Activated CD4-positive, alpha-beta T cell treated with anti-CD3 and anti-CD28 coated beads for 48 hours (primary cell): ENCODE measurements around the gene MVB12B.
"Not testable (repeated sequence)": the region's sequence is repeated elsewhere in the genome, so short reads cannot be mapped to it uniquely, and the experiment has no call there.

Experiments used
- DNase-seq: peaks from one replicate; pipeline ENCODE4 v3.0.0-alpha.2; 2020

Gene MVB12B

DNA sequence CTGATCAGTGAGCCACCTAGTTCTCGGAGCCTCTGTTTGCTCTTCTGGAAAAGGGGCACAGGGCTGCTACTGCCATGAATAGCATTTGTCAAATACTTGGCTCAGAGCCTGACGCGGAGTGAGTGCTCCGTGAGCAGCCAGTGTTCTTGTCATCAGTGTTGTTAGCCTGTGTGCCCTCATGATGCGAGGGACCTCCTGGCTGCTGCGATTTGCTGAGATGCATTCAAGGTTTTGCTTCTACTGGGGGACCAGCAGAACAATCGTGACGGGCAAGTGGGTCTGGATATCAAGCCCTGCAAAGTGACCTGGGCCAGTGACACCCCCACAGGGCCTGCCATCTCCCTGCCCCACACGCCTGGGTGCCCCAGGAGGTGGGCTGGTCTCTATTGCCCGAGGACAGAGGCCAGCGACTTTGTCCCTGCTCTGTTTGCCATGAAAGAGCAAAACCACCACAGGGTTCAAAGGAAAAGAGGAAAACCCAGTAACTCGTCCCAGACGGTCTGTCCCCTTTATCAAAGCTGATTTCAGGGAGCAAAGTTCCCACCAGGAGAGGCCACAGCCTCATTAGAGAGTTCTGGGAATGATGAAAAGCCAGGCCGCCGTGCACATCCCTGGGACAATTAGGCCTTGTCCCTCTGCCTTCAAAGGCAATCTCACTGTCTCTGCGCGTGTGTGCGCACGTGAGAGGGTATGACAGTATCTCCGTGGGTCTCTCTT lies 200.6 kb downstream of the MVB12B start:
- DNase-seq, result no peak

- DNase-seq, result no peak
Measured at GRCh38 chr9:126528111-126528510, 201.5 kb downstream of the MVB12B start.

DNA sequence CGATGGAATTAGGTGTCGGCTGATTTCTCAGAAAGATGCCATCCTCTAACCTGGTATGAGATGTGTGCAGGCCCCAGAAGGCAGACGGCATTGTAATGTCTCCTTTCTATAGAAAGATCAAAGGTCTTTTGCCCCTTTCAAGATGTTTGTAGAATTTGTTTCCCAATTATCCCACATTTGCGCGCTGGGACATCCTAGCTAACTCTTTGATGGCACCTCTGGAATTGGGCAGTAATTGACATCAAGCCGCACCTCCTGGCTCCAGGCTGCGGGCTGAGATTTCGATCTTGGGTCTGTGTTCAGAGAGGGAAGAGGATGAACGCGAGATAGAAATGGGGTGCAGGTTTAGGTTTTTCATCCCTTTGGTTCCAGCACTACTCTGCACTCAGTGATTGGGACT lies 202.3 kb downstream of the MVB12B start:
- DNase-seq, result no peak

DNA sequence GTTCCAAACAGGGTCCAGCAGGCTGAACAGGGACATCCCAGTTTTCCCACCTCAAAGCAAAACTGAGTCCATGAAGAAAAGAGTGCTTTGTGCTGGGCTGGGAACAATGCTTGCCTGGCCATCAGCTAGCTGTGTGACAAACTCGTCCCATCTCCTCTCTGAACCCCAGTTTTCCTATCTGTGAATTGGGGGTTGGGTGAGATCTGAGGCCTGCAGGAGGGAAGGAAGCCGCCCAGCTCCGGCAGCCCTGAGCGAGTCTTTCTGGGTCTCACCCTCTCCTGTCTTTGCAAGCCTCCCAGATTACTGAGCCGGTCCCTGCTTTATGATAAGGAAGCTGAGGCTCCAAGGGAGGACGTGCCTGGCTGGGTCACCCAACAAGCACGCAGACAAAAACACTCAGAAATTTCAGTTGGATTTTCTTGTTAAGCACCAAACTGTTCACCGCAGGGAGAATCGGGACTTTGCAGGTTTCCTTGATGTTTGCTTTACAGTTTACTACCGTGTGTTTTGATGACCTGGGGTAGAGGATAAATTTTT lies 204.5 kb downstream of the MVB12B start:
- no peak for DNase-seq

- DNase-seq, result no peak
Measured at GRCh38 chr9:126531591-126531990, 205.0 kb downstream of the MVB12B start.

GRCh38 chr9:126532019-126532462 lies 205.4 kb downstream of the MVB12B start:
- no peak for DNase-seq

- DNase-seq, result no peak
Measured at GRCh38 chr9:126532489-126532888, 205.9 kb downstream of the MVB12B start.

GRCh38 chr9:126532951-126533925 lies 206.6 kb downstream of the MVB12B start:
- DNase-seq, result no peak

DNA sequence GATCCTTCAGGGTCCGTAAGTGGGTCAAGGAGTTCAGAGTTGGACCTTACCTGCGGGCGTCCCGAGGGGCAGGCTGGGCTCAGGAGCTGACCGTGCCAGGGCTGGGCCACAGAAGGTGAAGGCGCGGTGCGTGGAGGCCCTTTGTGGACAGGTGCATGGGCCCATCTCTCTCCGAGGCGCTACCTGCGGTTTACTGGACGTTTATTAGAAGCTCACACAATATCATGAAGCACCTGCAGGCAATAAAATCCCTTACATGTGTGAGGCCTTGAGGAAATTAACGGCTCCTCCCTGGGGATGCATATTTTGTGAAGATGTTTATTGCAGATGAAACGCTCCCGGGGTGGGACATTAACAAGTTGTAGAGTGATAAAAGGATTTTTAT lies 207.3 kb downstream of the MVB12B start:
- DNase-seq, result no peak

DNA sequence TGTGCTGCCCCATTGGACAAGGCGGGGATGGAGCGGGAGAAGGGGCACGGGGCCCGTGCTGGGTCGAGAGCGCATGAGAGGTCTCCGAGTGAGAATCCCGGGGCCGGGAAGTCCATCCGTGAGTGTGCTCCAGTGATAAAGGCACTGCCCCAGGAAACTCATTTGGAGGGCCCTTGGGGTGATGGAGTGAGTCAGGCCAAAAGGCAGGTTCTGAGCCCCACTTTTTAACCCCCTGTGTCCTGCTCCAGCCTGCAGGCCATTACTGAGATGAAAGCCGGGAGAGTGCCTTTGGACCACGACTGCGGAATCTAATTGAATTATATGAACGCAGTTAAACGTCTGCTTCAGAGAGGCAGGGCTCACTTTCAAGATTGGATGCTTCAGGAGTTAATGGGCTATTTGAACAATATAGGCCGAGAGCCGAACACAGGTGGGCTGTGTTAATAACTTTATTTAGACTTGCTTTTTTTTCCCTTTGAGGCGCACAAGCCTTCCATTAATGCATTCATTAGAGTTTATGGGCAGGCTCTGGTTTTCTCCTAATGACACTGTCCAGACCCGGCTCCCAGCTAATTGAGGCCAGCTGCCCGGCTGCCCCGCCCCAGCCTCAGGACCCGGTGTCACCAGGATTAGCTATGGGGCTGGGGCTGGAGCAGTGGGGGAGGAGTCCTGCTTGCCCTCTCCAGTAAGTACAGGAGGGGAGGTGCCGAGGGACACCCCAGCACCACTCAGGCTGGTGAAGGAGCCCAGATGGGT lies 208.0 kb downstream of the MVB12B start:
- DNase-seq, result no peak

DNA sequence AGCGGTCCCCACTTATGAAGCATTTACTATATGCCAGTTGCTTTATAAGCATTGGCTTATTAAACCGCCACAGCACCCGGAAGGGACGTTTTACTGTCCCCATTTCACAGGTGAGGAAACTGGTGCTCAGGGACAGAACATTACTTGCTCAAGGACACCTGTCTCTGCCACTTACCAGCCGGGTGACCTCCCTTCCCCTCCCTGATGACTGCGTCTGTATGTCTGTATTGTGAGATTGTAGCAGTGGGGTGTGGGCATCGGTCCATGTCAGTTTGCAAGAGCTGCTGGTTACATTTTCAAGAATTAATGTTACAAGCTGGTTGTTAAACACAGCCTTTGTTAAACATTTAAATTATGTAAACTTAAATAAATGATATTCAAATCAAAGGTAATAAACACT lies 209.5 kb downstream of the MVB12B start:
- no peak for DNase-seq

DNA sequence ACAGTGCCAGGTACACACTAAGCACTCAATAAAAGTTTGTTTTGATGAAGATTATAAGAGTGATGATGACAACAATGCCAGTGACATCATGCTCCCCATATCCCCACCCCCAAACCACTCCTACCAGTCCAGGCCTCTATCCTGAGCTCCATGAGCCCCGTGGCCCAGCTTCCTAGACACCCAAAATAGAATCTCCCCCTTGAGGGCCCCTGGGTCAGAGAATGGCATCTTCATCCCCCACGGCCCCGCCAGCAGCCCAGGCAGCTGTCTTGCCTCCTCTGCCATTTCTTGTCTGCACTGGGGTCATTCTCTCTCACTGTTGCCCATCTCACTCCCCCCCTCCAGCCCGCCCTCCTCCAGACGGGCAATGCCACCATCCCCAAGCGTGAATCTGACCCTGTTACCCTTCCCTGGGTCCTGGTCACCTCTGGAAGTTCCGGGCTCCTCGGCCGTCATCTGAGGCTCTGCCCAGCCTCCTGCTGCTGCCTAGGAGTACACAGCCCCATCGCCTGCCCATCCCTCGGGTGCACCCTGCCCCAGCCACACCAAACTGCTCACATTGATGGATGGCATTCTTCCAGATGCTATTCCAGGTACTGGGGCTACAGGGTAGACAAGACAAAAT lies 210.3 kb downstream of the MVB12B start:
- DNase-seq, result no peak

DNA sequence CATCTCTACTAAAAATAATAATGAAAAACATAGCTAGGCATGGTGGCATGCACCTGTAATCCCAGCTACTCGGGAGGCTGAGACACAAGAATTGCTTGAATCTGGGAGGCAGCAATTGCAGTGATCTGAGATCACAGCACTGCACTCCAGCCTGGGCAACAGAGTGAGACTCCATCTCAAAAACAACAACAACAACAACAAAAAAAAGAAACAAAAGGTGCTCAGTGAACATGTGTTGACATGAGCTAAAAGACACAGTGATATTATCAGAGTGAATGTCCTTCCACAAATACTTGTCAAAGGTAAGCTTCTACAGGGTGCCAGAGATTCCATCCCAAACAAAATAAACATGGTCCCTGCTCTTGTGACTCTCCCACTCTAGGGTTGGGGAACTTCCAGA lies 211.9 kb downstream of the MVB12B start:
- no peak for DNase-seq

DNA sequence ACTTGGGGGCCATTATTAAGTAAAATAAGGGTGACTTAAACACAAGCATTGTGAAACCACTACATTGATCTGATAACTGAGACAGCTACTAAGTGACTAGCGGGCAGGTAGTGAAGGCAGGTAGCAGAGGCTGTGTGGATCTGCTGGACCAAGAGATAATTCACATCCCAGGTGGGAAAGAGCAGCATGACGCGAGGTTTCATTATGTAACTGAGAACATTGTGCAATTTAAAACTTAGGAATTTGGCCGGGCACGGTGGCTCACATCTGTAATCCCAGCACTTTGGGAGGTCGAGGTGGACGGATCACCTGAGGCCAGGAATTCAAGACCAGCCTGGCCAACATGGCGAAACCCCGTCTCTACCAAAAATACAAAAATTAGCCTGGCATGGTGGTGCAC lies 213.8 kb downstream of the MVB12B start:
- DNase-seq, result not testable (repeated sequence)

DNA sequence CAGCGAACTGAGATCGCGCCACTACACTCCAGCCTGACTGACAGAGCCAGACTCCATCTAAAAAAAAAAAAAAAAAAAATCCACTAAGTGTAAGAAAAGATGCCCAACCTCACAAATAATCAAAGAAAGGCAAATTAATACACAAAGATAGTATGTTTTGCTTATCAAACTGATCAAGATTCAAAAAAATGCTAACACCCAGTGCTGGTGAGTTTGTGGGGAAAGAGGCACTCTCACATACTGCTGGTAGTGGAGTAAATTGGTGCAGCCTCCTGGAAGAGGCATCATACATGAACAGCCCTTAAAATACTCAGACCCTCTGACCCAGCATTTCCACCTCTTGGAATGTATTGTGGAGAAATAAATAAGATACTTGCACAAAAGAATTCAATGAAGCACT lies 216.9 kb downstream of the MVB12B start:
- DNase-seq, result no peak

DNA sequence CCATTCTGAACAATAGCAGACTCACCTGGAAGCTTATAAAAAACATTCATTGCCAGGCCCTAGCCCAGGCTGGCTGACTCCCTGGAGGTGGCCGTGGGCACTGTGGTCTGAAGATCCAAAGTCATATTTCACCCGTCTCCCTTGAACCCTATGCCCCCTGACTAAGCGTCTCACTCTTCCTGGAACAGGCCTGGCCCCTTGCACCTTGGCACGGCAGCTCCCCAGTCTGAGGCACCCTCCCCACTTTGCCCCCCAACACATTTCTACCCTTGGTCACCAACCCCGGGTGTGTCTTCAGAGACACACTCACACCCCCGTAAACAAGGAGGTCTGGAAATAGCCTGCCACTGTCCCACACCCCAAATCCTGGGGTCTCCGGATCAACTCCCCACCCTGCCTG lies 218.5 kb downstream of the MVB12B start:
- no peak for DNase-seq

DNA sequence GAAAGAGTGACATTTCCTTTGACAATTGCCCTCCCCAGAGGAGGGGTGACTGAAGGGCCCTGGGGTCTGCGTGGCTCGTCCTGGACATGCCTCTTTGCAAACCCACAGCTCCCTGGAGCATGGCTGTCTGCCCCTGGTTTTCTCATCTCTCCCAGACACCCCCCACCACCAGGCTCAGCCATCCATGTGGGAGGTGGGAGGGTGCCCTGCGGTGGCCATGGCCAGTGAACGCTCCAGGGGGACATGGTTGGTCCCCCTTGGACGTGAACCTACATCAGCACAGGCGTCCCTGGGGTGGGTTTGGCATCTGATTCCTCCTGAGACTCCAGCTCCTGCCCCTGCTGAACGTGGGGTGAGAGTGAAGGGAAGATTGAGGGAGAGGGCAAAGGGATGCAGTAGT lies 219.4 kb downstream of the MVB12B start:
- DNase-seq, result no peak

GRCh38 chr9:126548312-126548711 lies 221.7 kb downstream of the MVB12B start:
- no peak for DNase-seq

GRCh38 chr9:126549246-126550006 lies 222.8 kb downstream of the MVB12B start:
- no peak for DNase-seq

GRCh38 chr9:126550891-126551351 lies 224.3 kb downstream of the MVB12B start:
- no peak for DNase-seq

GRCh38 chr9:126551812-126552211 lies 225.2 kb downstream of the MVB12B start:
- no peak for DNase-seq

GRCh38 chr9:126554292-126554691 lies 227.7 kb downstream of the MVB12B start:
- DNase-seq, result no peak
